ENCODE measurements around the gene ZFYVE26.

Gene ZFYVE26

DNA sequence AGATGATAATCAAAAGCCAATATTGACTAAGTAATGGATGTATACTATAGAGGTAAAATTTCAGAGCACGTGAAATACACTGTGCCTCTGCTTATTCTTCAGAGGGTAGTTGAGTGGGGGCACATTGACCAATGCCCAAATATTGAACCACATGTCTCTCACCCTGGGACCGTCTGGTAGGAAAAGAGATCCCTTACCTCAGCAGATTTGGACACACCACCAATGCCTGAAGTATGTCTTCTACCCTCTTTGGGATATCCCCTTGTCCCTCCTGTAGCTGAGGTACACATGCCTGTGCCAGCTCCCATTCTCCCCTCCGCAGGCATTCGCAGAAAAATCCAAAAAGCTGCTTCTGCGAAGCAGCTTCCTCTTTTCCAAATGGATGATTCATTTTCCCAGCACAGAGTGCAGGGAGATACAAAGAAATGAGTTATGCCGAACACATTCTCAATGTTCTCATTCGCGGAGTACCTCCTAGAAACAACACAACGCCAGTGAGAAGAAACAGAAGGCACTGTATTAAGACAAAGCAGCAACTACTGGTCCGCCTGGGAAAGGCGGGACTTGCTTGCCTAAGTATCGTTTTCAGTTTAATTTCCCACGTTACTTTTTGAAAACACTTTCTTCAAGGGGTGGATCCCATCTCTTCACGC, 691 bp downstream of the ZFYVE26 start:
- DNase-seq, result no peak

DNA sequence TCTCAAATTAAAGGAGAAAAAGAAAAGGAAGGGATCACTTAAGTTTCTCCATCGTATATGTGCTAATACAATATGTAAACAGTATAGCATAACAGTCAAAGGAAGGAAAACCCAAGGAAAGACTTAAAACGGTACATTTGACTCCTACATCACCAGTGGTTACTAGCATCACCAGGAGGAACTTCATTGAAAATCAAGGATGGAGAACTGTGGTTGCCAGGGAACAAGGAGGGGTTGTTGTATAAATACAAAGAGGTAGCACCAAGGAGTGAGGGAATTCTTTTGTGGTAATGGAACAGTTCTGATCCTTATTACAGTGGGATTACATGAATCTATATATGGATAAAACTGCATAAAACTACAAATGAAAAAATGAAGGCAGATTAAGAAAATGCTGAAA, 1.6 kb downstream of the ZFYVE26 start:
- DNase-seq, result no peak

DNA sequence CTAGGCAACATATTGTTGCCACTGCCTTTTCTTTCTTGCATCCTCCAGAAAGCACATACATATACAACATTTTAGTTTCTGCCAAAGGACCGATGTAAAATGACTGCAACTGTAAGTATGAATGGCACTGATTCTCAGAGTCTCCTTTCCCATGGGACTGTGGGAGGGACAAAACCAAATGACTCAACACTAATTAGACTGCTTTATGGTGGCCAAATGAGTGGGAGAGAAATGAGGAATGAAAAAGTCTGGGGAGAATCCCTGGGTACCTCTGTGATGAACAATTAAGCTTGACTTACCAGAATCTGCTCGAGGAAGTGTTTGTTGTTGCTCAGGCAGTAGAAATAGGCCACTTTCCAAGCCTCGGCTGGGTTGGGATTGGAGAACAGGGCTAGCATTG, 10.1 kb downstream of the ZFYVE26 start:
- DNase-seq, result no peak

DNA sequence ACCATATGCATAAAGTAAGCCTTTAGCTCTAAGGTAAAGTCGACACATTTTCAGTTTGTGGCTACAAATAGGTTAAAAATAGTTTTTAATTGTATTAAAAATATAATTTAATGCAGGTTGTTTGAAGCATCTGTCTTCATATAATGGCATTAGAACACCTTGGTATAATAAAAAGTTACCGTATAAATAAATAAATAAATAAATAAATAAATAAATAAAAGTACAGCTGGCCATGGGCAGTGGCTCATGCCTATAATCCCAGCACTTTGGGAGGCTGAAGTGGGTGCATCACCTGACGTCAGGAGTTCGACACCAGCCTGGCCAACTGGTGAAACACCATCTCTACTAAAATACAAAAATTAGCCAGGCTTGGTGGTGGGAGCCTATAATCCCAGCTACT, 15.6 kb downstream of the ZFYVE26 start:
- DNase-seq, result no peak

DNA sequence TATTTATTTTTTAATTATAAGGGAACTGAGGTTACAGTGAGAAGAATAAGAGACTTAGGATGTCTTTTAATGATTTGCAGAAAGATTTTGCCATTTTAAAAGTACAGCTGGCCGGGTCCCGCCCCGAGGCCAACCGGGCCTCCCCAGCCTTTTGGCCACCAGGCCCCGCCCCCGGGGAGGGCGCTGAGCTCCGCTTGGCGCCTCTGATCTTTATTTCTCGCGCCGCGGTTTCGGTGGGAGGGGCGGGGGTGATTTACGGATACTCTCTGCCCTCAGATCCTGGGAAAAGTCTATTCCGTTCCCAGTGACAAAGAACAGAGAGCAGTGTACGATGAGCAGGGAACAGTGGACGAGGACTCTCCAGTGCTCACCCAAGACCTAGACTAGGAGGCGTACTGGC, 17.7 kb downstream of the ZFYVE26 start:
- no peak for DNase-seq

DNA sequence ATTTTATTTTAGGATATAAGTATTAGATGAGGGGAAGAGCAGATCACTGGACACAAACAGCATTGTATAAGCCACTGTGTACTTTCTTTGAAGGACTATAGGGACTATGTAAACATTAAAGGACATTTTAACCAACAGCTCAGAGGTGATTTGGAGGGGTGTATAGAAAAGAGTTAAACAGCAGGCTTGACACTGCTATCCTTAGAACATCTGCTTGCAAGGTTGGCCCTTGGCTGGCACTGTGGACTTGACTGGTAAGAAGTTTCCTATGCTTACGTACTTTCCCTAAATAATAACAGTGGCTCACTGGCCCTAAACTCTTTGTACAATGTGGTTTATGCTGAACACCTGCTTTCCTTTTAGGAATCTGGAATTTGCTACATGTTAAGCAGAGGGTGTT, 28.7 kb downstream of the ZFYVE26 start:
- no peak for DNase-seq

DNA sequence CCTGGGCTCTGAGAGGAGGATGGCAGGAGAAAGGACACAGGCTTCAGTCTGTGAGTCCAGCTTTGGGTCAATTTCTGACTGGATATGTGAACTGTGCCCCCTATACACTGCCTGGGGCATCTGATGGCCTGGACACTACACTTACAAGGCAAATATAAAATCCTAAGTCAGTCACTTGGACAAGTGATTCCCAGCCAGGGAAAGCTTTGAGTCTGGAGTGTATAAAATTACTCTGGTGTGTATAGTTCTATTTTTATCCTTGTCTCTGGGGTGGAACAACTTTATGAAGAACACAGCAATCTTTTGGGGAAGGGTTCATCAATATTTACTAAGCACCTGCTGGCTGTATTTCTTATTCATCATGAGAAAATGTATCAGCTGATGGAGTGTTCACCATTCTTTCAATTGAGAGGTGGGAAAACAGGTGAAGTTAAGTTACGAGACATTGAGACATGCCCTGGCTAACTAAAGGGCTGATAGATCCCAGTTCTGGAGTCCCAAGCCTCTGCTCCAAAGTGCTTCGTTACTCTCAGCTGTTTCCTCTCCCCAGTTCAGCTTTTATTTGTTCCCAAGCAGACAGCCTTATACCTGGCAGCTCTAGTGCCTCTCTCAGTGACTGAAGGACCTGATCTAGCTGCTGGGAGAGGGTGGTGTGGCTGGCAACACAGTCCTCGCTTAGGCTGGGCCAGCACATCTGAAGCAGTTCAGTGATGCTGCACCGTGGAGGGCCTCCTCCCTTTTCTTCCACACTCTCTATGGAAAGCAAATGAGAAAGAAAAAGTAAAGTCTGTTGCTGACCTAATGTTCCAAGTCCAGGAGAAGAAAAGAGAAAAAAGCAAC, 30.9 kb downstream of the ZFYVE26 start:
- no peak for DNase-seq

DNA sequence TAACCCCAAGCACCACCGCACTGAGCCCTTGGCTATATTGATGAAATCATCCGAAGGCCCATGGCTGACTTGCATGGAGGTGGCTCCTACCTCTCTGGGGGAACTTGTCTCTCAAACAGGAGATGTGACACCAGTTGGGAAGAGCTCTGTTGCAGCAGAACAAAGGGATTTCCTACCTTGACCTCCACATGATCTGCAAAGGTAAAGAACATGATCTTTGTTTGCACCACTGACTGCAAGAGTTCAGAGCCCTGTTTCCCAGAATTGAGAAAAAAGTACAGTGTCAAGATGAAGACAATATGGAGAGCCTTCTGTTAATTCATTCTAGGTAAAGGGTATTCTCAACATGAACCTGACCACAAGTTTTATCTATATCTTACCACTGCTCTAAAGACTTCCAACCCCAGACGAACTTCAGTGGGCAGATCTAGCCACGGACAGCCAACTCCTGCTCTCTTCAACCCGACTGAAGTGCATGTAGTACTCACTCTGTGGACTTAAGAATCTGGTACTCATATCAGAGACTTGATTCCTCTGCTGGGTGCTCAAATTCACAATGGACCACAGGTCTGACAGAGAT, 32.1 kb downstream of the ZFYVE26 start:
- no peak for DNase-seq

DNA sequence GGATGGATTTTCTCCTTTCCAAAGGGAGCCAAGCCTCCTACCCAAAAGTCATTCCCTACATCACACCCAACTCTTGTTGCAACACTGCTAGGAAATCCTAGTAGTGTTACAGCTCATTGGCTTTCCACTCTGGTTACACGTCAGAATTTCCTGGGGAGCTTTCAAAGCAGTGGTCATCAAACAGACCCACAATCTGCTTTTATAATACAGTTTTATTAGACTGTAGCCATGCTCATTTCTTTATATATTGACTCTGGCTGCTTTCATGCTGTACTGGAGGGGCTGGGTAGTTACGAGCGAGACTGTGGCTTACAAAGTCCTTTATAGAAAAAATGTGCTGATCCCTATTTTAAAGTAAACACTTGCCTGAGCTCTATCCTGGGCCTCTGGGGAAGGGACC, 34.3 kb downstream of the ZFYVE26 start:
- no peak for DNase-seq

DNA sequence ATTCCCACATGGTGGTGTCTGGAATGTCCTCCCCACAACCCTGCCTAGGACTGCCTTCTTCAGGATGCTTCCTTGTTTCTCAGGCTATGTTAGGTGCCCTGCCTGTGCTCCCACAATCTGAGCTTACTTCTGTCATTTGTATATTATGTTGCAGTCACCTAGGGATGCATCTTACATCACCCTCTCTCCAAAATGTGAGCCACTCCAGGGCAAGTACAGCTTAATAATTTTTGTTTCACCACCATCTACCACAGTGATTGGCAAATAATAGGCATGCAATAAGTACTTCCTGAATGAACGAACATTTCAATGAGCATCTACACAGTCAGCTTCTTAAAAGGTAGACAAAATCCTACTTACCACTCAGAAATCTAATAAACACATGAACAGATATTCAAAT, 37.6 kb downstream of the ZFYVE26 start:
- DNase-seq, result no peak

DNA sequence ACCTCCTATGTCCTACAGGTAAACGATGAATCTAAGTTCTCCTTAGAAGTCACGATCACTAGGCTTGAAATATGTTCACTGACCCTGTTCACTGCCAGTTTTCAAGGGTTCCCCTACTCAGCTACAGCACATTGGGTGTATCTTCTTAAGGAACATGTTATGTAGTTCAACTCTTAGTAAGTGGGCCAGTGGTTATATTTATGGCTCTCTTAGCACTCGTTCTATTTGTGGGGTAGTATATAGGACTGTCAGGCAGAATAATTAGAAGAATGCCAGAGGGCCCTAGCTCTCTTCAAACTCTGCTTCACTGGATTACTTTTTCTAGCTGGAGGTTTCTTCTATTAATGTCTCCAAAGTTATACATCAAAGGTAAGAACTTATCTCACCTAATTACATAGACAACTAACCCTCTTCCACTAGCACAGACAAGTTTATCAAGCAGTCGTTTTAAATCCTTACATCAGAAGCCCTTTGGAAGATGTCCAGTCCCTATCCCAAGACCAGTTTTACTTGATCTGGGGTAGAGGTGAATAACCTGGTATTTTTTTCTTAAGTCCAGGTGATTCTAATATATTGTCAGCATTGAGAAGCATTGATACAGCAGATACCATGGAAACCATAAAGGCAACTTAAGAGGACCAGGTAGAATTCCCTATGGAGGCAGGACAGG, 39.6 kb downstream of the ZFYVE26 start:
- DNase-seq, result no peak

DNA sequence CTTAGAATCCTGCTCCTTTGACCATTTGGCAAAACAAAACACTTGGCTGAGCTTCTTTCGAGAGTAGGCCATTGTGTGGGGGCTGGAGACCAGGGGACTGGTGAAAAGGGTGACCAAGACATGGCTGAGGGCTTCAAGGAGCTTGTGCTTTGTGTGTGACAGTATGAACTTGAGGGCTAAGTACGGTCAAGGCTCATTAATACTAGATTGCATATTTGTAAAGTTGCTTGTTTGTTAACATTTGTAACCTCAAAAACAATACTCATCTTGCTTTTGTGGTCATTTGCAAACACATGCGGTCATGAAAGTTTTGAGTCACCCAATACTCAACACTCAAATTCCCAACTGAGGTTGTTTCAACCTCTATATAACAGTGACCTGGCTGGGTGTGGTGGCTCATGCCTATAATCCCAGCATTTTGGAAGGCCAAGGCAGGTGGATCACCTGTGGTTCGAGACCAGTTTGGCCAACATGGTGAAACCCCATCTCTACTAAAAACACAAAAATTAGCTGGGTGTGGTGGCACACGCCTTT, 42.5 kb downstream of the ZFYVE26 start:
- no peak for DNase-seq

DNA sequence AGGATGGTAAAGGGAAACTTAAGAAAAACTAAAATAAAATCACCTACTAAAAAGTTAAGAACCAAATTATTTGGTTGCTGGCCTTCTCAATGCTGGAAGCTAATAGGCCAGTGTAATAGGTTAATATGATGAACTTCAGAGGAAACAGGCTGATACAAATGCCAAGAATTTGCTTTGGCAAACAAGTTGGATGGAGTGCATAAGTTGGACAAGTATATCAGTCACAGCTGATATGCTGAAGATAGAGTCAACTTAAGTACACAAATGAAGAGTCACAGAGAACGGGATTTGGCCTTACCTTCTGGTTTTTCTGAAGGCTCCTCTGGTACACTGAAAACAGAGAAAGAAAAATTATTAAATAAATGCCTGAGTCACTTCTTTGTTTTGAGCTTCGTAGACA, 48.2 kb downstream of the ZFYVE26 start:
- DNase-seq, result no peak

DNA sequence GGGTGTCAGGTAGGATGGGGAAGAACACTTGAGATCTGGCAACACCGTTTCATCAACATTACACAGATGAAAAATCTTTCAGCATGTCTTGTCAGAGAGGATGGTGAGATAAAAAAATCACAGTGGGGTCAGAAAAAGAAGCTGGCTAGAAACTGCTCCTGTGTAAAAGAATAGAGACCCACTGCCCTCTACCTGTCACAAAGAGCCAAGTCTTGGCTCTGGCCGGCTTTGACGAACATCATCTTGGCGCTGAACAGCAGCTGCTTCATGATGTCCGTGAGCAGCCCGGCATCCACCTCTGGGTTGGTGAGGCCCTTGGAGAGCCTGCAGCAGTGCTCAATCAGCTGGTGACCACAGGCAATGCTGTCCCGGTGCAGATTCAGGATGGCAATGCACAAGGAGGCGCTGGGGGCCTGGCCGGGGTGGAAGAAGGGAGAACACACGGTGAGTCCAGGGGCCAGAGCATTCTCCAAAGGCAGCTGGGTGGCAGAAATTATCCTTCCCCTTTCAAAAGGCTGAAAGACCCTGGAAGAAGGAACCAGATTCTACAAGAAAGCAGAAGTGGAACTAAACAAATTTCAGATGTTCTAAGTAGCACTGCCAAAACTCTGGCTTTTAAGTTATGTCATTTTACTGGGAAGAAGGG, 50.2 kb downstream of the ZFYVE26 start:
- DNase-seq, result no peak

DNA sequence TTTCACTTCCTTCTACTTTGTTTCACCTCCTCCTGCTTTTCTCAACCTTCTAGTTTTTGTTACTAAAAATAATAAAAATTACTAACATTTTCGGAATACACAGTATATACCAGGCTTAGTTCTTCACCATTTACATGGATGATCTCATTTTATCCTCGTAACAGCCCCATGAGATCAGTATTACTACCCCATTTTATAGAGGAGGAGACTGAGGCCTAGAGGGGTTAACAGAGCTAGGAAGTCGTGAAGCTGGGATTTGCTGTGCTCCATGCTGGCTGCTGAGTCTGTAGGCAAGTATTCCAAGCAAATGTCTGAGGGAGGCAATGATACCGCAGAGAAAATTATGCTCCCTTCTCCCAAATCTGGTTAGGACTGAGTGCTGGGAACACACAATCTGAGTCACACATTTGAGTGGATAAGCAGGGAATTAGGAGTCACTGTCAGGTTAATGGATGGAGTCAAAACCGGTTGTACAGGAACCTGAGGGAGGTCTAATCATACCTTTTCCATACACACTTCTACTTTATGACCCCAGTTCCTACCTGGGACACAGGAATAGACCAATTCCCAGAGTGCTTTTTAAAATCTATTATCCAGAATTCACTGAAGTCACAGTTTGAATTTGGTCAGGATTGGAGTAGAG, 51.1 kb downstream of the ZFYVE26 start:
- DNase-seq, result no peak

DNA sequence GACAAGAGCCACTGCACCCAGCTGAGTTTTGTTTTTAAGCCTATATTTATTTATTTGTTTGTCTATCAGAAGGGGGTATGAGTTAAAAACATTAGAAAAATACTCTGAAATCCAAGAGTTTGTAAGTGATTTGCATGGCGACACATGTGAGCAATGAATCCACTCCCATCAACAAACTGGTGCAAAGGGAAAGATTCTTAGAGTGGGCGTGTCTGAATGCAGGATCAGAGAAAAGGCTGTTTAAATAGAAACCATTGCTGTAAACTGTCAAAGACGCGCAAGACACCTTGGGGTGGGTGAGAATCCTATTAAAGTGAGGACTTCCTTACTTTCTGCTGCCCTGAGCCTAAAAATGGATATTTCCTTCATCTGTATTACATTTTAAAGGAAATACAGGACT, 51.9 kb downstream of the ZFYVE26 start:
- DNase-seq, result no peak

DNA sequence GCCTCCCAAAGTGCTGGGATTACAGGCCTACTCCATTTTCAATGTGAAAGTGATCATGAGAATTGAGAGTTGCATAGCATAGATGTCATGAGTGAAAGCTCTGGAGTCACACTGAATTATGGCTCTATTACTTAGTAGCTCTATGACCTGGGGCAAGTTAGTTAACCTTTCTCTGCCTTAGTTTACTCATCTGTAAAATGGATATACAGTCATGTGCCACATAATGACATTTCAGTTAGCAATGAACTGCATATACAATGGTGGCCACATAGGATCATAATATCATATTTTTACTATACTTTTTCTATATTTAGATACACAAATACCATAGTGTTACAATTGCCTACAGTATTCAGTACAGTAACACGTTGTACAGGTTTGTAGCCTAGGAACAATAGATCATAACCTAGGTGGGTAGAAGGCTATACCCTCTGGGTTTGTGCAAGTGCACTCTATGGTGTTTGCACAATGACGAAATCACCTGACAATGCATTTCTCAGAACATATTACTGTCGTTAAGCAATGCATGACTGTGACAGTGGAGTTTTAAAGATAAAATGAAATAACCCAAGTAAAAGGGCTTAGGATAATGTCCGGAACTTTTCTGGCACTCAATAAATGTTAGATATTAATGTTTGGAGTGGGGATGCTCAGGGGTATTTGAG, 53.1 kb downstream of the ZFYVE26 start:
- no peak for DNase-seq

DNA sequence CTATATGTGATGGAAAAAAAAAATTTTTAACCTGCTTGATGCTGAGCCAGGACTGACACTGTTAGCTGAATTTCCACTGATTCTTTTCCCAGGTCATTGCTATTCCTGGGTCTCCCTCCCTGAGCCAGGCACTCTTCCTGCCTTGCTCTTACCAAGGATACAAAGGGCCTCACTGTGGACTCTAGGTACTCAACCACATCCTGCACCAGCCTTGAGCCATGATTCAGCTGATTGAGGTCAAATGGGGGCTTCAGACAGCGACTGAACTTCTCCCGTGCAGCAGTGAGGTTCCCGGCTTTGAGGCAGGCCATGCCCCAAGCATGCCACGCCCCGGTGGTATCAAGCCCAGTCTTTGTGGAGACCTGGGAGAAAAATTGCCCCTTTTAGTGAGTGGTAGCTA, 54.3 kb downstream of the ZFYVE26 start:
- no peak for DNase-seq

DNA sequence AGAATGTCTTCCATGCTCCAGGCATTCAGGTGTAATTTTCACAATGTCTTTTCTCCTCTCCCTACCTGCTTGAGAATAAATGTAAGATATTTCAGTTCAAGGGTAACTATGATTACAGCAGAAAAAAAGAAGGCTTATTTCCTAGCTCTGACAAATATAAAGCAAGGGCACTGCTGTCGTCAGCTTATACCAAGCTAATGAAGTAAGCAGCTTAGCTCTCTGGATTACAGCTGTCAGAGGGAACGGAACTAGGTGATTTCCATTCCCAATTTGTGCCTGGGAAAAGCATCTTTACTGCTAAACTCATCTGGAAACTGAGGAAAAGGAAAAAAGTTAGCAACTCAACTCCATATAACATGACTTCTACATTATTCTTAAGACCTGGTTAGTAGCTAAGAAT, 56.5 kb downstream of the ZFYVE26 start:
- DNase-seq, result no peak

DNA sequence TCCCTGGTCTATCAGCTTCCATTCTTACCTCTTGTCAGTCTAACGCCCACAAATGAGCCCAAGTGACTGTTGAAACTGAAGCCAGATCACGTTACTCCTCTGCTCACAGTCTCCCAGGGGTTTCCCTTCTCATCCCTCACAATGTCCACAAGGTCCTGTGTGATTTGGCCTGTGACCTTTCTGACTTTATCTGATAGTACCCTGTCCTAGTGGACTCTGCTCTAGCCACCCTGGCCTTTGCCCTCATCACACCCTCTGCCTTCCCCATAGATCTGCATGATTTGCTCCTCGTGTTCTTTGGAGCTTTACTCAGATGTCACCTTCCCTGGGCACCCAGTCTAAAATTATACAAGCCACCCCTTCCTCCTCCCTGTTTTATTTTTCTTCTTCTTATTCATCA, 59.2 kb downstream of the ZFYVE26 start:
- DNase-seq, result no peak

DNA sequence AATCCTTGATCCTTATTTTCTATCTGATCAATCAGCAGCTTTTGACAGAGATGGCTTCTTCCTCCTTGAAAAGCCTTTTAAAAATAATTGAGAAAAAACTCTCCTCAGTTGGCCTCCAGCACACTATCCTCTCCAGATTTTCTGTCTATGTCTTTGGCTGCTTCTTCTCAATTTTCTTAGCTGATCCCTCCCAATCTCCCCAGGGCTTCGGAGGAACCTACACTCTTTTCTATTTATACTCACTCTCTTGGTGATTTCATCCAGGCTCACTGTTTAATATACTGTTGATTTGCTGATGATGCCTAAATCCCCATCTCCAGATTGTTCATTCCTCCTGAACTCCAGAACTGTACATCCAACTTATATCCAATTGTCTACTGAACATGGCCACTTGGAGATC, 59.9 kb downstream of the ZFYVE26 start:
- no peak for DNase-seq

Measured in amniotic stem cell (primary cell).